HCT116 (cell line): Measurements from ENCODE around the gene HAPLN3. TPM values are rescaled to one million over a fixed set of nuclear protein-coding genes. Genes with fewer than 3 reads are reported as not detected.

Source experiments
- ATAC-seq: fragments of 200-7000 bp; cut with Tn5 transposase; 2 replicates; pipeline ENCODE4 v1.9.1; 2020; ENCODE audit warnings: mild to moderate bottlenecking, moderate library complexity
- BruUV-seq: library from RNA; stranded (reverse); fragments of 400-500 nt; replicated peaks from 2 replicates; lab custom pipeline; 2021; lab: Mats Ljungman, UMichigan
- CTCF ChIA-PET: fragments of 300-600 bp; sonication (Branson Sonifier 250); formaldehyde crosslinking; loops from one replicate; lab custom pipeline; 2021; ENCODE audit warnings: antibody characterized with exemption; lab: Charles Lee
- POLR2A ChIA-PET: fragments of 300-600, 350-600 bp; sonication (Branson Sonifier 250); formaldehyde crosslinking; loops from one replicate; lab custom pipeline; 2021; ENCODE audit warnings: antibody characterized with exemption; lab: Charles Lee
- RAD21 ChIA-PET, 2 experiments: fragments of 300-600 bp; sonication (Branson Sonifier 250); formaldehyde crosslinking; loops; one replicate each; lab custom pipeline; 2023; ENCODE audit warnings: low total read pairs in 2 of 2; ENCODE audit not compliant: uncharacterized antibody in 2 of 2, unreplicated experiment in 2 of 2, low non-redundant PET in 1 of 2; lab: Charles Lee
- DNase-seq: peaks from one replicate; pipeline ENCODE4 v3.0.0-alpha.2; 2010; ENCODE audit warnings: low read depth, low spot score
- H2AFZ ChIP-seq: fragments of 200-600 bp; shearing (Covaris generic), sonication (generic); 2 replicates; pipeline ENCODE4 v1.6.1; 2017; ENCODE audit warnings: low read depth, mixed run types, mixed read lengths, antibody characterized with exemption, low read length; ENCODE audit not compliant: poor library complexity, severe bottlenecking
- H3K27ac ChIP-seq: 2 replicates; pipeline ENCODE4 v1.5.1; 2012; ENCODE audit warnings: low read depth, low read length
- H3K27me3 ChIP-seq: fragments of 200-600 bp; sonication (generic); 2 replicates; pipeline ENCODE4 v1.6.1; 2016; ENCODE audit warnings: mixed run types, low read length, mixed read lengths; ENCODE audit not compliant: insufficient read depth
- H3K36me3 ChIP-seq, 2 experiments: fragments of 200-500 bp in 1 of 2; fragments of 200-600 bp in 1 of 2; sonication (Bioruptor generic) in 1 of 2; sonication (generic) in 1 of 2; 2 replicates each; pipeline versions ENCODE4 v1.5.1 to v1.6.1; 2014 to 2016; ENCODE audit warnings: low read length in 2 of 2, inconsistent platforms in 1 of 2, mixed read lengths in 1 of 2, mixed run types in 1 of 2; ENCODE audit not compliant: insufficient read depth in 2 of 2, control insufficient read depth in 1 of 2
- H3K4me1 ChIP-seq, 2 experiments: fragments of 200-600 bp in 1 of 2; sonication (generic) in 1 of 2; 2 replicates each; pipeline versions ENCODE4 v1.5.1 to v1.6.1; 2012 to 2017; ENCODE audit warnings: low read length in 2 of 2, inconsistent platforms in 1 of 2, mild to moderate bottlenecking in 1 of 2, mixed read lengths in 1 of 2, mixed run types in 1 of 2, moderate library complexity in 1 of 2; ENCODE audit not compliant: insufficient read depth in 2 of 2, control insufficient read depth in 1 of 2
- H3K4me2 ChIP-seq: fragments of 200-600 bp; sonication (generic); 2 replicates; pipeline ENCODE4 v1.6.1; 2017; ENCODE audit warnings: mixed run types, low read length, mixed read lengths
- H3K4me3 ChIP-seq, 2 experiments: fragments of 200-600 bp in 1 of 2; sonication (generic) in 1 of 2; replicated peaks in 1 of 2; 2 replicates each; pipeline ENCODE4 v1.5.1; 2011 to 2016; ENCODE audit warnings: low read length in 2 of 2, control low read depth in 1 of 2, low read depth in 1 of 2, mild to moderate bottlenecking in 1 of 2, mixed read lengths in 1 of 2, mixed run types in 1 of 2
- H3K79me2 ChIP-seq: fragments of 200-600 bp; sonication (generic); 2 replicates; pipeline ENCODE4 v1.6.1; 2017; ENCODE audit warnings: mild to moderate bottlenecking, mixed run types, low read length, moderate library complexity, mixed read lengths; ENCODE audit not compliant: insufficient read depth
- H3K9ac ChIP-seq: fragments of 200-600 bp; sonication (generic); 2 replicates; pipeline ENCODE4 v1.6.1; 2016; ENCODE audit warnings: low read length, mixed read lengths
- H3K9me2 ChIP-seq: fragments of 200-600 bp; sonication (generic), shearing (Covaris generic); 2 replicates; pipeline ENCODE4 v1.6.1; 2017; ENCODE audit warnings: mixed run types, mild to moderate bottlenecking, moderate library complexity; ENCODE audit not compliant: insufficient read depth
- H3K9me3 ChIP-seq, 2 experiments: fragments of 200-500 bp in 1 of 2; fragments of 200-600 bp in 1 of 2; sonication (Bioruptor generic) in 1 of 2; sonication (generic) in 1 of 2; 2 replicates each; pipeline ENCODE4 v1.6.1; 2014 to 2017; ENCODE audit warnings: low read length in 2 of 2, mixed read lengths in 2 of 2, inconsistent platforms in 1 of 2, low read depth in 1 of 2, mild to moderate bottlenecking in 1 of 2, mixed run types in 1 of 2, moderate library complexity in 1 of 2; ENCODE audit not compliant: control insufficient read depth in 1 of 2, insufficient read depth in 1 of 2
- H4K20me1 ChIP-seq: fragments of 200-600 bp; sonication (generic), shearing (Covaris generic); 2 replicates; pipeline ENCODE4 v1.6.1; 2017; ENCODE audit warnings: mixed run types, mild to moderate bottlenecking, moderate library complexity; ENCODE audit not compliant: insufficient read depth
- CBX3 ChIP-seq: IDR thresholded peaks from 2 replicates; pipeline ENCODE4 v1.6.1; 2012; ENCODE audit warnings: low read depth
- EGR1 ChIP-seq: IDR thresholded peaks from 2 replicates; pipeline ENCODE4 v1.6.1; 2012; ENCODE audit warnings: low read depth
- FOSL1 ChIP-seq: IDR thresholded peaks from 2 replicates; pipeline ENCODE4 v1.6.1; 2012; ENCODE audit warnings: low read depth
- POLR2A ChIP-seq: IDR thresholded peaks from 2 replicates; pipeline ENCODE4 v1.7.0; 2011; ENCODE audit warnings: borderline replicate concordance; ENCODE audit not compliant: insufficient read depth, insufficient read length; ENCODE audit errors: extremely low read depth
- RAD21 ChIP-seq: IDR thresholded peaks from 2 replicates; pipeline ENCODE4 v1.6.1; 2012; ENCODE audit warnings: low read depth, mild to moderate bottlenecking
- SIN3A ChIP-seq: IDR thresholded peaks from 2 replicates; pipeline ENCODE4 v1.6.1; 2012; ENCODE audit warnings: low read depth
- SRF ChIP-seq: IDR thresholded peaks from 2 replicates; pipeline ENCODE4 v1.6.1; 2012; ENCODE audit warnings: low read depth
- TCF7L2 ChIP-seq: IDR thresholded peaks from 2 replicates; pipeline ENCODE4 v1.7.0; 2011; ENCODE audit warnings: borderline replicate concordance, inconsistent platforms; ENCODE audit not compliant: insufficient read depth, insufficient read length; ENCODE audit errors: extremely low read depth
- YY1 ChIP-seq: IDR thresholded peaks from 2 replicates; pipeline ENCODE4 v1.6.1; 2011; ENCODE audit warnings: low read length, low read depth, moderate library complexity, mild to moderate bottlenecking; ENCODE audit not compliant: insufficient replicate concordance; ENCODE audit errors: extremely low read depth
- ZFX ChIP-seq: fragments of 450-650 bp; IDR thresholded peaks from 2 replicates; pipeline ENCODE4 v1.6.1; 2017
- ZNF274 ChIP-seq: fragments of 200-500 bp; sonication (Bioruptor generic); IDR thresholded peaks from 2 replicates; pipeline ENCODE4 v1.6.1; 2014; ENCODE audit warnings: mild to moderate bottlenecking, low read depth, low read length, inconsistent platforms
- intact Hi-C: fragments of 100-400 bp; cut with micrococcal nuclease; formaldehyde crosslinking; loops from 2 replicates; pipeline ENCODE4 v1.10.0; 2022
- total RNA-seq: library from RNA; stranded (reverse); gene quantifications from one replicate; pipeline ENCODE4 v1.2.1, GENCODE V29; 2021; ENCODE audit not compliant: unreplicated experiment
- TF ChIP-seq, protein P1 (sequence below): IDR thresholded peaks from 2 replicates; pipeline ENCODE4 v1.6.1; 2012
- TF ChIP-seq, protein P2 (sequence below): IDR thresholded peaks from 2 replicates; pipeline ENCODE4 v1.6.1; 2011; ENCODE audit warnings: mild to moderate bottlenecking, low read length, moderate library complexity; ENCODE audit not compliant: insufficient replicate concordance; ENCODE audit errors: extremely low read depth

Gene HAPLN3
- total RNA-seq, 1 experiment from 2014 or later: 10.9 TPM

DNA sequence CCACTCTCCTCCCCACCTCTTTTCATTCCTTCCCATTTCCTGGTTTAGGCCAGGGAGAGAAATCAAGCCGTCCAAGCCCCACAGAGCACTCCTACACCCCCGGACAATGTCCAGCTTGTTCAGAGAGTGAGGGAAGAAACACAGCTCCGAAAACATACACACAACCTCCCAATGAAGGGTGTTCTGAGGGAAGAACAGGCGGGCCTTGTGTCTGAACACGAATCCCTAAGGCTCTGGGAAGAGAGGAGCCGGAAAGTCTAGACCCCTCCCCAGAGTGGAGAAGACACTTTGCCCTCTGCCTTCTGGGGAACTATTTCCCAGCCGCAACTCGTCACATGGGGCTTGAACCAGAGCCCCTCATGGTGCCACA, 61.6 kb downstream of the HAPLN3 start:
- CTCF ChIA-PET: interaction anchor here (1.0 to 4.2 kb wide), 8 partner anchors 8 to 359 kb away, joined by 3 to 82 read pairs (median 4); no protein-coding TSS in a partner anchor
- RAD21 ChIA-PET: interaction anchor here (0.9 to 3.2 kb wide), 4 partner anchors 176 to 218 kb away, joined by 3 to 13 read pairs (median 6); partner anchors contain the start of gene ISG20 (in 1 of the 2)
- Histone ChIP-seq H3K27ac (no peak overlapping the region), H3K4me2 (no peak overlapping the region), H3K4me1 (peaks cover 0 to 3% of the 10 kb centered on the region in 2 experiments; a peak in 1 of 4 replicates), H3K36me3 (no peaks in the 10 kb centered on the region), H4K20me1 (no peaks in the 10 kb centered on the region), H3K9me3 (no peaks in the 10 kb centered on the region), H3K9me2 (no peaks in the 10 kb centered on the region), H3K79me2 (no peaks in the 10 kb centered on the region), H3K4me3 (no peak overlapping the region), H2AFZ (no peak overlapping the region), H3K27me3 (no peaks in the 10 kb centered on the region), H3K9ac (no peak overlapping the region)
- intact Hi-C loops: loop anchor here (1.0 to 10.0 kb wide), 3 partner anchors 176 to 589 kb away; no protein-coding TSS in a partner anchor
- ATAC-seq: no peak
- POLR2A ChIA-PET: interaction anchor here (1.0 kb wide), 1 partner anchor 177 kb away, joined by 4 read pairs; no protein-coding TSS in a partner anchor
- no TSS peak for BruUV-seq
- DNase-seq: no peak
- TF ChIP-seq FOSL1 (no peak), SRF (no peak)

DNA sequence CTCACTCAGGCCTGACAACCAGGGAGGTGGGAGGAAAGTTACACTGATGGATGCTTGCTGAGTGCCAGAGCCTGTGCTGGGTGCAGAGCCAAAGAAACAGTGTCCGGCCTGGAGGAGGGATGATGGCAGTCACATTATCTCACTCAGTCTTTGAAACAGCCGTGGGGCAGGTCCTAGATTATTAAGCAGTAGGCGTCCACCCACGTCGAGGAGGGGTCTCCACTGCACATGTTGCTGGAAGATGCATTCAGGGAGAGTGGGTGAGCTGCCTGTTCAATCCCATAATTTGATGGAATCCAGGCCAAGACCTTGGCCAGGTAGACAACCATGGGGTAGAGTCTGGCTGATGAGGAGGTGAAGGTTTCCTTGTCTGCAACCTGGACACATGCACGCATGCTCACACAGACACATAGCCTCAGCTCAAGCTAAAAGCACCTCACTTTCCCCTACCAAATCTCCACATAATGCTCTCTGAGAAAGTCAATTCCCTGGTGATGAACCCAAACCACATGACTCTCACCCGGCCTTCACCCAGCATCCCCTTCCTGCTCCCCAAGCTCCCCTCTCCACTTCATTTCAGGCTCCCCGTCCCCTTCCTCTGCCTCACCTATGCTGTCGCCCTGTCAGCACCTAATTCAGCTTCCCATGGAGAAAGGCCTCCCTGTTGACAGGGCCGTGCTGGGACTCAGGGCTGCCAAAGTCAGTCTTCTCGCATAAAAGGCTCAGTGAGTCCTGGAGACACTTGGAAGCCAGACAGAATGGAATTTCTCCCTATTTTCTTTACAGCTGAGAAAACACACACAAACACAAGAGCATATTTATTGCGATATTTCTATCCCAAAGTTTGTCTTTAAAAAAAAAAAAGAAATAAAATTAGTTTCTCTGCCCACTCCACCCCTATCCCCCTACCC, 62.3 kb downstream of the HAPLN3 start:
- Histone ChIP-seq H3K36me3 (no peaks in the 10 kb centered on the region), H3K79me2 (no peaks in the 10 kb centered on the region), H4K20me1 (no peaks in the 10 kb centered on the region), H3K9ac (no peak overlapping the region), H3K9me3 (no peaks in the 10 kb centered on the region), H3K27ac (no peak overlapping the region), H3K4me2 (no peak overlapping the region), H2AFZ (no peak overlapping the region), H3K4me1 (peaks cover 0 to 3% of the 10 kb centered on the region in 2 experiments; a peak in 1 of 4 replicates), H3K4me3 (no peak overlapping the region), H3K9me2 (no peaks in the 10 kb centered on the region), H3K27me3 (no peaks in the 10 kb centered on the region)
- ATAC-seq (no peak), DNase-seq (no peak)
- ChIA-PET RAD21 (interaction anchor here in 1 of 2 experiments (3.2 kb wide), 1 partner anchor 176 kb away, joined by 13 read pairs; no protein-coding TSS in a partner anchor), CTCF (interaction anchor here (4.2 kb wide), 1 partner anchor 175 kb away, joined by 82 read pairs; no protein-coding TSS in a partner anchor), POLR2A (no interaction called here)
- BruUV-seq: no TSS peak
- intact Hi-C loops: loop anchor here (10.0 kb wide), 1 partner anchor 588 kb away; no protein-coding TSS in a partner anchor
- TF ChIP-seq, protein P1, sequence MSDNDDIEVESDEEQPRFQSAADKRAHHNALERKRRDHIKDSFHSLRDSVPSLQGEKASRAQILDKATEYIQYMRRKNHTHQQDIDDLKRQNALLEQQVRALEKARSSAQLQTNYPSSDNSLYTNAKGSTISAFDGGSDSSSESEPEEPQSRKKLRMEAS: no peak
- TF ChIP-seq ZFX: no peak
- TF ChIP-seq POLR2A: no peak
- TF ChIP-seq TCF7L2: no peak
- TF ChIP-seq EGR1: no peak
- no peak for TF ChIP-seq SIN3A
- TF ChIP-seq, protein P2, sequence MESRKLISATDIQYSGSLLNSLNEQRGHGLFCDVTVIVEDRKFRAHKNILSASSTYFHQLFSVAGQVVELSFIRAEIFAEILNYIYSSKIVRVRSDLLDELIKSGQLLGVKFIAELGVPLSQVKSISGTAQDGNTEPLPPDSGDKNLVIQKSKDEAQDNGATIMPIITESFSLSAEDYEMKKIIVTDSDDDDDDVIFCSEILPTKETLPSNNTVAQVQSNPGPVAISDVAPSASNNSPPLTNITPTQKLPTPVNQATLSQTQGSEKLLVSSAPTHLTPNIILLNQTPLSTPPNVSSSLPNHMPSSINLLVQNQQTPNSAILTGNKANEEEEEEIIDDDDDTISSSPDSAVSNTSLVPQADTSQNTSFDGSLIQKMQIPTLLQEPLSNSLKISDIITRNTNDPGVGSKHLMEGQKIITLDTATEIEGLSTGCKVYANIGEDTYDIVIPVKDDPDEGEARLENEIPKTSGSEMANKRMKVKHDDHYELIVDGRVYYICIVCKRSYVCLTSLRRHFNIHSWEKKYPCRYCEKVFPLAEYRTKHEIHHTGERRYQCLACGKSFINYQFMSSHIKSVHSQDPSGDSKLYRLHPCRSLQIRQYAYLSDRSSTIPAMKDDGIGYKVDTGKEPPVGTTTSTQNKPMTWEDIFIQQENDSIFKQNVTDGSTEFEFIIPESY: no peak
- TF ChIP-seq RAD21: no peak
- TF ChIP-seq CBX3: no peak
- no peak for TF ChIP-seq ZNF274
- TF ChIP-seq FOSL1: no peak
- TF ChIP-seq YY1: no peak
